ENCODE data around the gene SLC17A3.

The SLC17A3 gene

GRCh38 chr6:25816252-25816651 lies 57.8 kb downstream of the SLC17A3 start:
- no peak for TF ChIP-seq TCF12 (IDR thresholded peaks at IDR 0.05; ENCODE audit: low read depth)
- no peak for TF ChIP-seq REST (IDR thresholded peaks at IDR 0.05; ENCODE audit: low read depth)
- no peak for TF ChIP-seq EGR1 (IDR thresholded peaks at IDR 0.05)
- TF ChIP-seq TAF1 (IDR thresholded peaks at IDR 0.05; ENCODE audit: low read depth) = no peak

DNA sequence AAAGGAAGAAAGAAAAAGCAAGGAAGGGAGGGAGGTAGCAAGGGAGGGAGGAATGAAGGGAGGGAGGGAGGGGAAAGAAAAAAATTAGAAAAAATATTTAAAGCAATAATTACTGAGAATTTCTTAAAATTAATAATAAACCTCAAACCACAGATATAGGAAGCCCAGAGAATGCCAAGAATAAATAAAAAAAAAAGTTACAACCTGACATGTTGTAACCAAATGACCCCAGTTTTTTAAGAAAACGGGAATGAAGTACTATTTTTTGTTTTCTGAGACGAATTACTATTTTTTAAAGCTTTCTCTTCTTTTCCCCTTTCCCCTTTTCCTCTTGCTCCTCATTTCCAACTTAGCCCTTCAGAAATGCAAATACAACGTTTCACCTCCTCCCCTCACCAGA lies 58.8 kb downstream of the SLC17A3 start:
- TF ChIP-seq CREB1 (IDR thresholded peaks at IDR 0.05; ENCODE audit: low read depth) (no peak), REST (IDR thresholded peaks at IDR 0.05; ENCODE audit: low read depth) (no peak), YY1 (IDR thresholded peaks at IDR 0.05; ENCODE audit: low read depth) (no peak), NFIC (IDR thresholded peaks at IDR 0.05) (no peak), EGR1 (IDR thresholded peaks at IDR 0.05) (no peak), RAD21 (IDR thresholded peaks at IDR 0.05; ENCODE audit: low read depth) (no peak), CEBPB (IDR thresholded peaks at IDR 0.05) (no peak), TAF1 (IDR thresholded peaks at IDR 0.05; ENCODE audit: low read depth) (no peak), TCF12 (IDR thresholded peaks at IDR 0.05; ENCODE audit: low read depth) (no peak)
- TF ChIP-seq, protein P1, sequence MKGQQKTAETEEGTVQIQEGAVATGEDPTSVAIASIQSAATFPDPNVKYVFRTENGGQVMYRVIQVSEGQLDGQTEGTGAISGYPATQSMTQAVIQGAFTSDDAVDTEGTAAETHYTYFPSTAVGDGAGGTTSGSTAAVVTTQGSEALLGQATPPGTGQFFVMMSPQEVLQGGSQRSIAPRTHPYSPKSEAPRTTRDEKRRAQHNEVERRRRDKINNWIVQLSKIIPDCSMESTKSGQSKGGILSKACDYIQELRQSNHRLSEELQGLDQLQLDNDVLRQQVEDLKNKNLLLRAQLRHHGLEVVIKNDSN (IDR thresholded peaks at IDR 0.05) = no peak

GRCh38 chr6:25804804-25805203 lies 69.2 kb downstream of the SLC17A3 start:
- TF ChIP-seq RAD21 (IDR thresholded peaks at IDR 0.05; ENCODE audit: low read depth) (no peak), TEAD4 (IDR thresholded peaks at IDR 0.05) (no peak), CEBPB (IDR thresholded peaks at IDR 0.05) (no peak), ZBTB7A (IDR thresholded peaks at IDR 0.05; ENCODE audit: low read depth) (no peak), TAF1 (IDR thresholded peaks at IDR 0.05; ENCODE audit: low read depth) (no peak), EP300 (IDR thresholded peaks at IDR 0.05; ENCODE audit: borderline replicate concordance) (no peak), REST (IDR thresholded peaks at IDR 0.05; ENCODE audit: low read depth) (no peak), YY1 (IDR thresholded peaks at IDR 0.05; ENCODE audit: low read depth) (no peak), FOXM1 (IDR thresholded peaks at IDR 0.05; ENCODE audit: borderline replicate concordance, low read depth) (no peak)

DNA sequence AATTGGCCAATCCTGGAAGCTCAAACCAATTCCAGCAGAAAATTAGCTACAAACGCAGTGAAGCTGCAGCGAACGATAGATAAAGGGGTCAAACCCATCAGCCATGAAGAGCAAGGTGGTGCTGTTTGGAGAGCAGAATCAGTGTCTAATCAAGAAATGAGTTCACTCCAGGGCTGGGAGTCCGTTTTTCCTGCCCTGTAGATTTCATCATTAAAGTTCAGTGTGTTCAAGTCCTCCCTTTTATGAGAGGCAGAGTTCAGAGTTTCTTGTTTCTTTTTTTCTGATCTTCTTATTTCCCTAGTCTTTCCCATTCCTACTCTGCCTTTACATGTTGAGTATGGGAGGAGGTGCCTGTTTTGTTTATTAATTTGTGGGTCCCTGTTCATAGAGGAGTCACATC lies 72.6 kb downstream of the SLC17A3 start:
- TF ChIP-seq FOXM1 (IDR thresholded peaks at IDR 0.05; ENCODE audit: borderline replicate concordance, low read depth) (no peak), CEBPB (IDR thresholded peaks at IDR 0.05) (no peak), ZBTB7A (IDR thresholded peaks at IDR 0.05; ENCODE audit: low read depth) (no peak)
- TF ChIP-seq, protein P2, sequence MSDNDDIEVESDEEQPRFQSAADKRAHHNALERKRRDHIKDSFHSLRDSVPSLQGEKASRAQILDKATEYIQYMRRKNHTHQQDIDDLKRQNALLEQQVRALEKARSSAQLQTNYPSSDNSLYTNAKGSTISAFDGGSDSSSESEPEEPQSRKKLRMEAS (IDR thresholded peaks at IDR 0.05) = no peak
